Measurements from ENCODE around the gene OCRL. TPM values are rescaled to one million over a fixed set of nuclear protein-coding genes. Genes with fewer than 3 reads are reported as not detected.
A peak's percentile ranks its signal among the peaks of the same experiment; 100 is the strongest.
"Not testable (repeated sequence)": the region's sequence is repeated elsewhere in the genome, so short reads cannot be mapped to it uniquely, and the experiment has no call there.

The OCRL gene
- total and polyA plus RNA-seq, 2 donors from 2014 or later: 9.4 to 20.0 TPM

DNA sequence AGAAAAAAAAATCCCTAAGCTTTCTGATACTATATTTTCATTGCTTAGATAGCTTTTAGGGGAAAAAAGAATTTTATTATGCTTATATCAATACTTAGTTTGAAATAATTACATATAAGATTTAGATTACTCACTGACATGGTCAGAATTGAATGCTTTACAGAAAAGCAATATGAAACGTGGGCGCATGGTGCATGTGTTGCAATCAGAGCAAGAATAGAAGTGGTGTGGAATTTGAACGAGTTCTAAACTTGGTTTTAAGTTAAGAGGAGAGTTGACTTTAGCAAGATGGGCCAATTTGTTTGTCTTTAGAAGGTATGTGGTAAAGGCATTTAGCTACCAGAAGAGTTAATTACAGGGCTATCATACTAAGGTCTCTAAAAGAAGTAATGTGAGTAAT, 21.4 kb downstream of the OCRL start:
- H3K4me3 ChIP-seq (ENCODE audit: low read length in 3 of 3): no peak overlapping the region
- FAIRE-seq (no peak), DNase-seq (no peak)
- TF ChIP-seq, protein P1, sequence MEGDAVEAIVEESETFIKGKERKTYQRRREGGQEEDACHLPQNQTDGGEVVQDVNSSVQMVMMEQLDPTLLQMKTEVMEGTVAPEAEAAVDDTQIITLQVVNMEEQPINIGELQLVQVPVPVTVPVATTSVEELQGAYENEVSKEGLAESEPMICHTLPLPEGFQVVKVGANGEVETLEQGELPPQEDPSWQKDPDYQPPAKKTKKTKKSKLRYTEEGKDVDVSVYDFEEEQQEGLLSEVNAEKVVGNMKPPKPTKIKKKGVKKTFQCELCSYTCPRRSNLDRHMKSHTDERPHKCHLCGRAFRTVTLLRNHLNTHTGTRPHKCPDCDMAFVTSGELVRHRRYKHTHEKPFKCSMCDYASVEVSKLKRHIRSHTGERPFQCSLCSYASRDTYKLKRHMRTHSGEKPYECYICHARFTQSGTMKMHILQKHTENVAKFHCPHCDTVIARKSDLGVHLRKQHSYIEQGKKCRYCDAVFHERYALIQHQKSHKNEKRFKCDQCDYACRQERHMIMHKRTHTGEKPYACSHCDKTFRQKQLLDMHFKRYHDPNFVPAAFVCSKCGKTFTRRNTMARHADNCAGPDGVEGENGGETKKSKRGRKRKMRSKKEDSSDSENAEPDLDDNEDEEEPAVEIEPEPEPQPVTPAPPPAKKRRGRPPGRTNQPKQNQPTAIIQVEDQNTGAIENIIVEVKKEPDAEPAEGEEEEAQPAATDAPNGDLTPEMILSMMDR (IDR thresholded peaks at IDR 0.05; ENCODE audit: borderline replicate concordance, extremely low read depth, insufficient read depth): no peak
- no peaks in the 10 kb centered on the region for H3K27me3 ChIP-seq (ENCODE audit: control insufficient read depth, insufficient read depth, low read length)
- H3K9me3 ChIP-seq (ENCODE audit: control insufficient read depth in 2 of 3, insufficient read depth in 1 of 3, low read length in 3 of 3): no peaks in the 10 kb centered on the region
- no peak overlapping the region for H3K9ac ChIP-seq (ENCODE audit: low read length in 3 of 3)
- peaks cover 0 to 9% (median 7%) of the 10 kb centered on the region in 3 donors for H3K36me3 ChIP-seq (ENCODE audit: control insufficient read depth in 2 of 3, insufficient read depth in 3 of 3, low read length in 3 of 3)
- intact Hi-C loops (cut with DNase I): no loop called here
- H3K27ac ChIP-seq (ENCODE audit: low read depth in 2 of 2, low read length in 2 of 2): no peak overlapping the region
- no peaks in the 10 kb centered on the region for H3K4me1 ChIP-seq (ENCODE audit: control insufficient read depth in 2 of 3, insufficient read depth in 2 of 3, low read depth in 1 of 3, low read length in 3 of 3)

DNA sequence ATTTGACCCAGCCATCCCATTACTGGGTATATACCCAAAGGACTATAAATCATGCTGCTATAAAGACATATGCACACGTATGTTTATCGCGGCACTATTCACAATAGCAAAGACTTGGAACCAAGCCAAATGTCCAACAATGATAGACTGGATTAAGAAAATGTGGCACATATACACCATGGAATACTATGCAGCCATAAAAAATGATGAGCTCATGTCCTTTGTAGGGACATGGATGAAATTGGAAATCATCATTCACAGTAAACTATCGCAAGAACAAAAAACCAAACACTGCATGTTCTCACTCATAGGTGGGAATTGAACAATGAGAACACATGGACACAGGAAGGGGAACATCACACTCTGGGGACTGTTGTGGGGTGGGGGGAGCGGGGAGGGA, 24.3 kb downstream of the OCRL start:
- H3K27ac ChIP-seq (ENCODE audit: low read depth in 2 of 2, low read length in 2 of 2): not testable (repeated sequence)

DNA sequence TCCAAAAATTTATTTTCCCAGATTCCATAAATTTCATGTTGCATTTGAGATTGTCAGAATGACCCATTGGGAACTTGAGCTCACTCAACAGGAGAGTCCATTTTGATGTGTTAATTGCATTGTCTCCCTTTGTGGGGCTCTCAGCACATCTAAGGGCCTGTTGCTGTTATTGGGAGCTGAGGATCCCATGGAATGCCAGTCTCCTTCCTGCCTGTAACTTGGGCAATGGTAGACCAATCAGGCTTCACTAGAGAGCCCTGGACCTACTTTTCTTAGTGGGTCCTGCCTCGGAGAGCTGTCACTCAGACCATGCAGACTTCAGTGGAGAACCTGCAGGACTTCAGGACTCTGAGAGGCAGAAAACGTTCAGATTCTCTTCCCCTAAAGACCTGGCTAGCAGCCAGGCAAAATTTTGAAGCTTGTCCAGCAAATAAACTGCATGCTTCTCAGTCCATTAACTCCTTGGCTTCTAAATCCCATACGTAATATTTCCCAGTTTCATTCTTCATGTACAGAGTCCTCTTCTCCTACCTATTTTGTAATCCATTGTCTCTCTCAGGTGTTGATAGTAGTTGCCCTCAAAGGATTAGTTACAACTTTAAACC, 25.1 kb downstream of the OCRL start:
- Histone ChIP-seq H3K27ac (ENCODE audit: low read depth in 2 of 2, low read length in 2 of 2) (no peak overlapping the region), H3K9ac (ENCODE audit: low read length in 3 of 3) (no peak overlapping the region), H3K36me3 (ENCODE audit: control insufficient read depth in 2 of 3, insufficient read depth in 3 of 3, low read length in 3 of 3) (peaks cover 2 to 10% (median 5%) of the 10 kb centered on the region in 3 donors), H3K9me3 (ENCODE audit: control insufficient read depth in 2 of 3, insufficient read depth in 1 of 3, low read length in 3 of 3) (no peaks in the 10 kb centered on the region), H3K4me1 (ENCODE audit: control insufficient read depth in 2 of 3, insufficient read depth in 2 of 3, low read depth in 1 of 3, low read length in 3 of 3) (no peaks in the 10 kb centered on the region), H3K4me3 (ENCODE audit: low read length in 3 of 3) (no peak overlapping the region), H3K27me3 (ENCODE audit: control insufficient read depth, insufficient read depth, low read length) (no peaks in the 10 kb centered on the region)
- no peak for FAIRE-seq
- TF ChIP-seq, protein P1 (IDR thresholded peaks at IDR 0.05; ENCODE audit: borderline replicate concordance, extremely low read depth, insufficient read depth): no peak
- intact Hi-C loops (cut with DNase I): no loop called here
- peak in 2 of 5 donors; percentile 35 to 68 for DNase-seq

More for the DNA sequence above, 24.3 kb downstream of the OCRL start:
- FAIRE-seq; intact Hi-C loops (cut with DNase I); DNase-seq; H3K27me3 ChIP-seq (ENCODE audit: control insufficient read depth, insufficient read depth, low read length); H3K4me3 ChIP-seq (ENCODE audit: low read length in 3 of 3); H3K4me1 ChIP-seq (ENCODE audit: control insufficient read depth in 2 of 3, insufficient read depth in 2 of 3, low read depth in 1 of 3, low read length in 3 of 3); H3K9ac ChIP-seq (ENCODE audit: low read length in 3 of 3); H3K9me3 ChIP-seq (ENCODE audit: control insufficient read depth in 2 of 3, insufficient read depth in 1 of 3, low read length in 3 of 3): not testable (repeated sequence)
- peaks cover under 1 to 11% (median 7%) of the 10 kb centered on the region in 3 donors for H3K36me3 ChIP-seq (ENCODE audit: control insufficient read depth in 2 of 3, insufficient read depth in 3 of 3, low read length in 3 of 3)

DNA sequence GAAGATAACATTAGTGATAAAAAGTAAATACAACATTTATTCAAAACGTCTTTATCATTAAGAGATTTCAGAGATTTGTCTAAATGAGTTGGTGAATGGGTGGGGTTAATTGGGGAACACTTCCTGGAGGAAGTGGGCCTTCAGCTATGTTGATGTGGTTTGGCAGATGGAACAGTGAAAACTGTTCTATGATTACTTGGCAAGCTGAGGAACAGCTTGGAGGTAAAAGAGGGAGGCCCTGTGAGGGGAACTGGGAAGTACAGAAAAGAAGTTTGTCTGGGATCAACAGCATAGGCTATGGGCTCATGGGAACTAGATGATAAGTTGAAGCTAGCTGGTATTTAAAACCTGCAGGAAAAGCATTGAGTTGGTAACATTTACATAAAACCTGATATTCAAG, 26.0 kb downstream of the OCRL start:
- Histone ChIP-seq H3K27me3 (ENCODE audit: control insufficient read depth, insufficient read depth, low read length) (no peaks in the 10 kb centered on the region), H3K9me3 (ENCODE audit: control insufficient read depth in 2 of 3, insufficient read depth in 1 of 3, low read length in 3 of 3) (no peaks in the 10 kb centered on the region), H3K4me1 (ENCODE audit: control insufficient read depth in 2 of 3, insufficient read depth in 2 of 3, low read depth in 1 of 3, low read length in 3 of 3) (no peaks in the 10 kb centered on the region), H3K9ac (ENCODE audit: low read length in 3 of 3) (no peak overlapping the region), H3K36me3 (ENCODE audit: control insufficient read depth in 2 of 3, insufficient read depth in 3 of 3, low read length in 3 of 3) (peaks cover 2 to 10% (median 4%) of the 10 kb centered on the region in 3 donors), H3K27ac (ENCODE audit: low read depth in 2 of 2, low read length in 2 of 2) (no peak overlapping the region), H3K4me3 (ENCODE audit: low read length in 3 of 3) (no peak overlapping the region)
- TF ChIP-seq, protein P1 (IDR thresholded peaks at IDR 0.05; ENCODE audit: borderline replicate concordance, extremely low read depth, insufficient read depth): no peak
- DNase-seq (no peak), FAIRE-seq (no peak)
- intact Hi-C loops (cut with DNase I): no loop called here

Data from kidney (tissue), 14 donors.